Mucosa of rectum (tissue), 2 donors: ENCODE measurements around the gene APH1A.

Source experiments
- H3K27ac ChIP-seq, 2 donors: one replicate each; pipeline ENCODE4 v1.7.0; 2013; ENCODE audit warnings: inconsistent platforms in 2 of 2, low read depth in 2 of 2, low read length in 2 of 2
- H3K27me3 ChIP-seq, 2 donors: one replicate each; pipeline ENCODE4 v1.7.0; 2013; ENCODE audit warnings: low read length in 2 of 2; ENCODE audit not compliant: control insufficient read depth in 2 of 2, insufficient read depth in 2 of 2
- H3K36me3 ChIP-seq, 2 donors: one replicate each; pipeline ENCODE4 v1.7.0; 2013; ENCODE audit warnings: low read length in 2 of 2; ENCODE audit not compliant: control insufficient read depth in 2 of 2, insufficient read depth in 2 of 2
- H3K4me1 ChIP-seq, 2 donors: one replicate each; pipeline ENCODE4 v1.7.0; 2013; ENCODE audit warnings: low read length in 2 of 2, mild to moderate bottlenecking in 1 of 2; ENCODE audit not compliant: control insufficient read depth in 2 of 2, insufficient read depth in 2 of 2
- H3K4me3 ChIP-seq, 2 donors: one replicate each; pipeline ENCODE4 v1.7.0; 2013; ENCODE audit warnings: low read length in 2 of 2
- H3K9ac ChIP-seq, 2 donors: one replicate each; pipeline ENCODE4 v1.7.0; 2013; ENCODE audit warnings: low read length in 2 of 2, low read depth in 1 of 2, mild to moderate bottlenecking in 1 of 2
- H3K9me3 ChIP-seq, 2 donors: one replicate each; pipeline ENCODE4 v1.7.0; 2013; ENCODE audit warnings: low read length in 2 of 2; ENCODE audit not compliant: control insufficient read depth in 2 of 2
- donor health status: healthy.
- donor health status: Normal muscosa, but diverticular disease.

APH1A gene

DNA sequence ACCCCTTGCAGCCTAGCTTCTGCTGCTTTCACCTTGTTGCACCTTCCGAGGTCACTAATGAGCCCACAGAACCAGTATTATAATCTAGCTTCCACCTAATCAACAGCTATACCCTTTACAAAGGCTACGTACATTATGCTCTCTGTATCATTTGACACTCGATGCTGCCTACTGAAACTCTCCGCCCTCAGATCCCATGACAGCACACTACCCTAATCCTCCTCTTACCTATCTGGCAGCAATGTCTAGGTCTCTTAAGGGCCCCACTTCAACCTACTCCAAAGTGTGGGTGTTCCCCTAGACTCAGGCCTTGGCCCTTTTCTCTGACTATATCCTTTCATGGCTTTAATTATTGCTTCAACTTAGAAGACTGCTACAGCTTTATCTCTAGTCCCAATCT is 20.0 kb upstream of the APH1A start:
- Histone ChIP-seq H3K27me3 (no peaks in the 10 kb centered on the region), H3K27ac (no peak overlapping the region), H3K4me3 (no peak overlapping the region), H3K36me3 (peaks cover 0 to 7% of the 10 kb centered on the region in 2 donors), H3K4me1 (peaks cover 3 to 5% of the 10 kb centered on the region in 2 donors), H3K9ac (no peak overlapping the region), H3K9me3 (no peaks in the 10 kb centered on the region)

DNA sequence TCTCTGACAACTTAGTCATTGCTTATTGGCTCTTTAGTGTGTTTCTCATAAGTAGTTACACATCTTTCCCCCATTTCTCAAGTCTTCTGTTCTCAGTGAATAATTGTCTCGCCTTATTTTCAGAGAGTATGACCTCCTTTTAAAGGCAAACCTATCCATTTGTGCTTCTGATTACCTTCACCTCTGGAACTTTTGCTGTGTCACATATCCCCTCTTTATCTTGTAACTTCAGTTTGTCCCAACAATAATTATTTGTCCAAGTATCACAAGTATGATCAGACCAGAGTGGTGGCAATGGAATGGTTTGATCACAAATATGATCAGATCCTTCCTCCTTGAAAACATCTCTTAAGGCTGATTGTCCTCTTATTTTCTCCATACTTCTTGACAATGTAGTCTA is 19.6 kb upstream of the APH1A start:
- no peak overlapping the region for H3K9ac ChIP-seq
- H3K27me3 ChIP-seq = no peaks in the 10 kb centered on the region
- H3K27ac ChIP-seq = no peak overlapping the region
- no peak overlapping the region for H3K4me3 ChIP-seq
- peaks cover 2% of the 10 kb centered on the region in 2 donors for H3K4me1 ChIP-seq
- no peaks in the 10 kb centered on the region for H3K9me3 ChIP-seq
- H3K36me3 ChIP-seq = peaks cover 0 to 7% of the 10 kb centered on the region in 2 donors

DNA sequence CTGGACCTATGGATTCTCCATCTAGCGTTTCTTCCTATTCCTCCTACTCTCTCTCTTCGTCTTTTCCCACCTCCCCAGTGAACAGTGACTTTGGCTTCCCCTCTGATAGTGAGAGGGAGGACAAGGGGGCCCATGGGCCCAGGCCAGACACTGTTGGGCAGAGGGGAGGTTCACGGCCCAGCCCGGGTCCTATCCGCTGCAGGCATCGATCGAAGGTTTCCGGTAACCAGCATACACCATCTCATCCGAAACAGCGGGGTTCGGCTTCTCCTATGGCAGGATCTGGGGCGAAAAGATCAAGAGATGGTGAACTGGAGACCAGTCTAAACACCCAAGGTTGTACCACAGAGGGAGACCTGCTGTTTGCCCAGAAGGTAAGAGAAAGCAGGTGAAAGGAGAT is 14.4 kb upstream of the APH1A start:
- Histone ChIP-seq H3K4me1 (peaks cover 19% of the 10 kb centered on the region in 2 donors), H3K9me3 (no peaks in the 10 kb centered on the region), H3K9ac (no peak overlapping the region), H3K4me3 (peak overlapping the region in 1 of 2 donors; percentile 74), H3K27ac (no peak overlapping the region), H3K36me3 (peaks cover 0 to 7% of the 10 kb centered on the region in 2 donors), H3K27me3 (no peaks in the 10 kb centered on the region)

DNA sequence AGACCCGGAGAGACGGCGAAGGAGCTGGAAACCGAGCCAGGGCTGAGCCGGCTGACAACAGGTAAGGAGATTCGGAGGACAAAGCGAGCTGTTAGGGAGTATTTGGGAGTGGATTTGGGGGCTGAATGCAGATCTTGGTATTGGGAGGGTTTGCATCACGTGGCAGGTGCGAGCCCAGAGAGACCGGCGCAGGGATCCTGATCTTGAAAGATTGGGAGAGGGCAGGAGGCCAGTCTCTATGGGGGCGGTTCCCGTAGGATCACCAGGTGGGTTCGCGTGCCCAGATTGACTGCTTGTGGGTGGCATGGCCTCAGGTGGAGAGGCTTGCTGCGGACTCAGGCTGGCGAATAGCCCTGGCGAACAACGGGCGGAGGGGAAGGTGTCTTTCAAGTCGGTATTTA is 13.7 kb upstream of the APH1A start:
- Histone ChIP-seq H3K4me1 (peaks cover 19% of the 10 kb centered on the region in 2 donors), H3K9me3 (no peaks in the 10 kb centered on the region), H3K9ac (peak overlapping the region; percentile 24 to 45), H3K4me3 (peak overlapping the region; percentile 65 to 74), H3K36me3 (peaks cover 0 to 7% of the 10 kb centered on the region in 2 donors), H3K27ac (peak overlapping the region; percentile 25 to 58), H3K27me3 (no peaks in the 10 kb centered on the region)

DNA sequence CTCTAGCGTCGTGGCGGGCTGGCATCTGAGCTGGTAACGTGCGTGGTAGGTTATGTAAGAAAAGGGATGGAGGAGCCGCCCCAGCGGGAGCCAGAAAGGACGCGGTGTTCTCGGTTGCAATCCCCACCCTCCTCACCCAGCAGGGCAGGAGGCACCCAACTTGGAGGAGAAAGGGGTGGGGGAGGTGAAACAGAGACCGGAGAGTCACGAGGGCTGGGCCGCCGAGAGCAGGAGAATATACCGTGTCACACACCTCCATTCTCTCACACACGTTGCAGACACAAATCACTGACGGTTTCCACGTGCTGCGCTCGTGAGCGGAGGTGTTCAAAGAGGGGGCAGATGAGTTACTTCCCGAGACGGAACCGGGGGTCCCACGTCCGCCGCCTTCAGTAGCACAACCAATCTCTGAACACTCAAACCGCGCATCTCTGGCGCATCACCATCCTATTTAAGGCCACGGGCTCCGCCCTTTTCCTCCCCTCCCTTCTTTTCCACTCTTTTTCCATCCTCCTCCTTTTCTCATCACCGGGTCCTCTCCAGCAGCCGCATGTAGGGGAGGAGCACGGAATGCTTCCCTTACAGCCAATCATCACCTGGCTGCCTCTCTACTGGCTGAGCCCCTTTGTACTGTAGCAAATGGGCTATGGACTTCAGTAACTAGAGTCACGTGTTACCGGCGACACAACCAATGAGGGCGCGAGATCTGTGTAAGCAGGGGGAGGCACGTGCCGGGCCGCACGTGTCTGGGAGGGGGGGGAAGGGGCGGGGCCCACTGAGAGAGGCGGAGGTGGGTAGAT is 13.1 kb upstream of the APH1A start, which contains the start of gene CIART:
CIART (plus strand) TSS at position 797 of the 800 bp plus-strand sequence. CDS start 714 bp downstream, outside the sequence.
- Histone ChIP-seq H3K36me3 (peaks cover 0 to 7% of the 10 kb centered on the region in 2 donors), H3K27me3 (no peaks in the 10 kb centered on the region), H3K9me3 (no peaks in the 10 kb centered on the region), H3K4me1 (peaks cover 19% of the 10 kb centered on the region in 2 donors), H3K27ac (peak within 1 kb of the TSS; percentile 73 to 79), H3K4me3 (peak within 1 kb of the TSS; percentile 65 to 80), H3K9ac (peak within 1 kb of the TSS; percentile 63 to 66)

DNA sequence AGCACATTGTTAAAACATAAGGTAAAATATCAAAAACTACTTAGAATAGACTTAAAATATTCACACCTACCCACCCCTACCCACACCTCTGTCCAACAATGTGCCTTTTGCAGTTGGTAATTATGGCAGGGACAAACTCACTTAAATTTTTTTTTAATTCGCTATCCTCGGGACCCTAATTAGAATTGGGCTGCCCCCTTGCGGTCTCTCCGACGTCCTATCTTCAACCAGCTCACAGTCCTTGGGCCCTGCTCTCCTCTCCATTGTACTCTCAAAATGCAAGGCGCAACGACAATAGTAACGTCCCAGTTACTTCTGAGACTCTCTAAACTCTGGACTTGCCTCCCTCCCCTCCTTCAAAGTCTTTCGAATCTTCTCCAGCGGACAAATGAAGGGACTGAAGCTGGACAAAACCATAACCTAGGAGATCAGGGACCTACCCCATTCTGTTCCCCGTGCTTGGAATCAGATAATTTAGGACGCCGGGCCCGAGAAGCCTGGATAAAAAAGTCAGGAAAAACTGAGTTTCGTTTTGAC is 12.5 kb upstream of the APH1A start:
- peaks cover 0 to 1% of the 10 kb centered on the region in 2 donors for H3K36me3 ChIP-seq
- no peaks in the 10 kb centered on the region for H3K9me3 ChIP-seq
- H3K4me3 ChIP-seq = peak overlapping the region; percentile 65 to 80
- H3K4me1 ChIP-seq = peaks cover 19% of the 10 kb centered on the region in 2 donors
- peak overlapping the region; percentile 73 to 79 for H3K27ac ChIP-seq
- H3K9ac ChIP-seq = peak overlapping the region; percentile 63 to 66
- no peaks in the 10 kb centered on the region for H3K27me3 ChIP-seq

DNA sequence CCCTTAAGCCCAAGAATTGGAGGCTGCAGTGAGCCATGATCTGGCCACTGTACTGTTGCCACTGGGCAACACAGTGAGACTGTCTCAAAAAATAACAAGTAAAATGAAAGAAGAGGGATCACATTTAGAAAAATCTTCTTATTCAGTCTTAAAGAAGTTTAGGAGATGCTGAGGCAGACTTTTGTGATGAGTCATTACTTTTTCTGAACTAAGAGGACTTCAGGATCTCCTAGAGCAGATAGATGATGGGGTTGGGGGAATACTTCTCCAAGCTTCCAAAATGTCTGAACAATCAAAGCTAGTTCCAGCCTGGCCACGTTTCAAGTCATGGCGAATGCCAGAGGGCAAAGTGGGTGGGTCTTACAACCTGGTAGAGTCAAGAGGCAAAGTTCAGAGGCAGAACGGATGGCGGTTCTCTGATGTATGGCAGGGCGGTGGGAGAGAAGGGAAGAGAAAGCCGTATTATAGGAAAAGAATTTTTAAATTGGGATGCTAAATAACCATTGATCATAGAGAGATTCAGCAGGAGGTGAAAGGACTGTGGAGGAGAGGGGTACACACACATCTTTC is 11.4 kb upstream of the APH1A start:
- H3K4me1 ChIP-seq = peaks cover 19% of the 10 kb centered on the region in 2 donors
- H3K36me3 ChIP-seq = no peaks in the 10 kb centered on the region
- H3K9ac ChIP-seq = no peak overlapping the region
- no peaks in the 10 kb centered on the region for H3K27me3 ChIP-seq
- H3K27ac ChIP-seq = peak overlapping the region in 1 of 2 donors; percentile 20
- no peaks in the 10 kb centered on the region for H3K9me3 ChIP-seq
- no peak overlapping the region for H3K4me3 ChIP-seq

DNA sequence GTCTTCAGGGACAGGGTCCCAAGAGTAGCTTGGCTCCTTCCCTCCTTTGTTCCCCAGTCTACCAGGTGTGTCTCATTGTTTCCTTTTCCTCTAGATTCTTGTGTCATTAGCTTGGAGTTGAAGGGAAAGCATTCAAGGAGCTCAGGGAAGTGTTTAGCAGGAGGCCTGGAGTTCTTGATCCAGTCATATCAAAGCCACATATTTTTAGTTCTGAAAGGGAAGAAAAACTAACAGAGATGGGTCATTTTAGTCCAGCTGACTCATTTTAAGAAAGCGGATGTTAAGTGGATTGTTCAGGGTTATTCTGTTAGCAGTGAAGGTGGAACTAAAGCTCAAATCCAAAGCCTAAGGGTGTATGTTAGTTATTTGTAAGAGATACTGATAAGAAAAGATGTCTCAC is 4.5 kb upstream of the APH1A start:
- Histone ChIP-seq H3K4me1 (peaks cover 0 to 5% of the 10 kb centered on the region in 2 donors), H3K9me3 (no peaks in the 10 kb centered on the region), H3K27me3 (no peaks in the 10 kb centered on the region), H3K36me3 (no peaks in the 10 kb centered on the region), H3K9ac (no peak overlapping the region), H3K27ac (peak overlapping the region in 1 of 2 donors; percentile 10), H3K4me3 (peak overlapping the region in 1 of 2 donors; percentile 46)

DNA sequence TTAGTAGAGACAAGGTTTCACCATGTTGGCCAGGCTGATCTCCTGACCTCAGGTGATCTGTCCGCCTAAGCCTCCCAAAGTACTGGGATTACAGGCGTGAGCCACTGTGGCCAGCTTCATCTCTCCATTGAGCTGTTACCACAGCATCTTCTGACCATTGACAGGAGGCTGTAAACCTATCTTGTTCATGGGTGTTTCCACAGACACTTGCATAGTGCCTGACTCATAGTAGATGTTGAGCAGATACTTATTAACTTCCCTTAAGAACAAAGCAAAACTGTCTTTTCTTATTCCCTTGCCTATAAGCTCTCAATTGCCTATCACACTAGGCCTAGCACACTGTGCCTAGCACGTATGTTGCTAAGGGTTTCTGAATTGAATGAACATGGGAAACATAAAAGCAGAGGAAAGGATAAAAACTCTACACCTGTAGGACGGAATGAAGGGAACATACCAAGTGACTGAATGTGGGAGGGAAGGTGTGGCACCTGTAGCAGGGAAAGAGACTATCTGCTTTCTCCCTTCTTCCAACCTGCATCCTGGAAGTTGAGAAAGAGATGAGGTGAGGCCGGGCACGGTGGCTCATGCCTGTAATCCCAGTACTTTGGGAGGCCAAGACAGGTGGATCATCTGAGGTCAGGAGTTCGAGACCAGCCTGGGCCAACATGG is 2.6 kb upstream of the APH1A start:
- no peaks in the 10 kb centered on the region for H3K27me3 ChIP-seq
- peaks cover 10 to 16% of the 10 kb centered on the region in 2 donors for H3K4me1 ChIP-seq
- no peak overlapping the region for H3K9ac ChIP-seq
- no peak overlapping the region for H3K4me3 ChIP-seq
- H3K27ac ChIP-seq = peak overlapping the region in 1 of 2 donors; percentile 52
- no peaks in the 10 kb centered on the region for H3K9me3 ChIP-seq
- H3K36me3 ChIP-seq = peaks cover 7 to 12% of the 10 kb centered on the region in 2 donors
